ENCODE measurements around the gene NKD1.
"Not testable (repeated sequence)": the region's sequence is repeated elsewhere in the genome, so short reads cannot be mapped to it uniquely, and the experiment has no call there.

The NKD1 gene

GRCh38 chr16:50520451-50521245 is 27.5 kb upstream of the NKD1 start:
- DNase-seq, result no peak

GRCh38 chr16:50521246-50521900 is 26.8 kb upstream of the NKD1 start:
- DNase-seq, result no peak

DNA sequence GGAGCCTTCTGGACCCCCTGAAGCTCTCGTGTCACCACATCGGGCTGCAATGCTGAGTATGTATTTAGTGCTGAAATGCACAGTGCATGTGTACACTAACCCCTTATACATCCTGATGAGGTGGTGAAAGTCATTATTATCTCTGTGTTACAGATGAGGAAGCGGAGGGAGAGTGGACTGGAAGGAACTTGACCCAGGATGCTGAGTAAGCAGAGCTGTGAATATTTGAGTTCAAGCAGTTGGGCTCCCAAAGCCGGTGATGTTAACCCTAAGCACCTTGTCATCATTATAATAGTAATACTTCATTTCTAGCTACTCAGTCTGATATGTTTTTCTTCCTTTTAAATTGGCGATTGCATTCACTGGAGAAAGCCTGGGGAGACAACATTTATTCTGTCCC is 25.9 kb upstream of the NKD1 start:
- no peak for DNase-seq

DNA sequence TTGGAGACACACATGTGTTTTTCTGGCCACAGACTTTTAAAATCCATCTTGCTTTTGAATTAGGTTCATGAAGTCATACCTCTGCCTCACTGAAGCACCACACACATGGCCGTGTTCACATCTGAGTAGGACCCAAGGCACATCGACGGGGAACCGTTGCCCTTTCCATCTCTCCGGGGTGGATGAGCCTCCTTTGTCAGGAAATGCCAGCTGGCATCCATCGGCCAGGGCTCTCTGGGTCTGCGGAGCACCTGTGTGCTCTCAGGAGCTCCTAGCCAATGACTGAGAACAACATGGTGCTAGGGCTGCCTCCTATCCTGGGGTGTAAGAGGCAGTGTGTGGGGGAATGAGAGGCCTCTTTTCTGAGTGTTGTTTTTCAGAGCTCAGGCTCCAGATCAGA is 24.5 kb upstream of the NKD1 start:
- DNase-seq, result no peak

- no peak for DNase-seq
These were observed 22.9 kb upstream of the NKD1 start for GRCh38 chr16:50525262-50525661.

- no peak for DNase-seq
These were observed 22.5 kb upstream of the NKD1 start for GRCh38 chr16:50525716-50526115.

- no peak for DNase-seq
These were observed 21.9 kb upstream of the NKD1 start for GRCh38 chr16:50526249-50526648.

GRCh38 chr16:50526796-50527195 is 21.4 kb upstream of the NKD1 start:
- no peak for DNase-seq

GRCh38 chr16:50528820-50529219 is 19.4 kb upstream of the NKD1 start:
- no peak for DNase-seq

DNA sequence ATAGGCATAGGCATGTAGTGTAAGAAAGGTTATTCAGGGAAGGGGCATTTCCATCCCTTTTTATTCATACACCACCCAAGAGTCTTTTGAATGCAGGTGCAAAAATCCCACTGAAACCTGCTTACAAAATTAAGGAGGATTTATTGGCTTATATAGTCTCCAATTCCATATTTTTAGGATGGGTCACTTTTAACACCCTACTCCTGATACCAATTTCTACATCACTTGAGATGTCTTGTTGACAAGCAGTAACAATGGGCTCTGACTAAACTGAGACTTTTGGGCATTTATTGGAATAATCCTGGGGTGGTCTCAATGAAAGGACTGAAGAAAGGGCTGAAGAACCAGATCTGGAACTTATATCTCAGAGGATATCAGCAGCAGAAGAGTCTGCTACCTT is 18.9 kb upstream of the NKD1 start:
- no peak for DNase-seq

GRCh38 chr16:50530277-50531236 is 17.6 kb upstream of the NKD1 start:
- DNase-seq, result no peak

DNA sequence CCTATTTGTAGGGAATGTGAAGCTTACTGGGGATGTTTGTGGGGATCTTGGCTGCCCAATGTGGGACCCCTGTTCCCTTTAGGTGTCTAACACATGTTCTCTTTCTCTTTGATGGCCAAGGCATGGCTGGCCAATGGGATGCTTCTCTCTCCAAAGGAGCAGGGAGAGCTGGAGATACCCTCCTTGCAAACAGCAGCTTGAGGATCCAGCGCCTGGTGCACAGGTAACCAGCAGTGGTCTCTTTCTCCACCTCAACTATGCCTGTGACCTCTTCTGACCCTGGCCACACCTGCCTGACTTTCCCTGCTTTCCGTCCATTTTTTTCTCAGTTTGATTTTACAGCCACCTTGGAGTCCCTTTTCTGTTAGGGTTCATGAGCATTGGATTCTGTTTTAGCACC is 16.8 kb upstream of the NKD1 start:
- DNase-seq, result no peak

DNA sequence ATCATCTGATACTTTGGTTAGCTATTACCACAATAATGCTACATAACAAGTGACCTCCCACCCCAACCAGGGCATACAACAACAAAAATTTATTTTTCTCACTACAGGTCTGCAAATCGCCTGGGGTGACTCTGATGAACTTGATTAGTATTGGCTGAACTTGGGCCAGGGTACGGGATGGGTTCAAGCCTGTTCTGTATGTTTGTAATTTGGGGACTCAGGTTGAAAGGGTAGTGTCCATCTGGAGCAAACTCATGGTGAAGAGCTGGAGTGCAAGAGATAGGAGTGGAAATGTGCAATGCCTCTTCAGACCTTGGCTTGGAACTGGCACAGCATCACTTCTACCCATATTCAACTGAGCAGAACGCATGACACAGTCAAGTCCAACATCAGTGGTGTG is 16.3 kb upstream of the NKD1 start:
- no peak for DNase-seq

DNA sequence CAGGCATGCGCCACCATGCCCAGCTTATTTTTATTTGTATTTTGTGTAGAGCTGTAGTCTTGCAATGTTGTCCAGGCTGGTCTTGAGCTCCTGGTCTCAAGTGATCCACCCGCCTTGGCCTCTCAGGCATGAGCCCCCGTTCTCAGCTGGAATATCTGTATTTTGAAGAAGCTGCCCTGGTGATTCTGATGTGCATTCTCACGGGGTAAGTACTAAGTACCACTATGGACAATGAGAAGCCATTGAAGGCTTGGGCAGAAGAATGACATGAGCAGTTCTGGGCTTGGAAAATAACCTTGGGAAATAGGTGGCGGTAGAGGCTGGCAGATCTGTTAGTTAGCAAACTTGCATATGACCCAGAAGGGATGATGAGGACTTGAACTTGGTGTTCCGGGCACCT is 15.6 kb upstream of the NKD1 start:
- DNase-seq, result no peak

DNA sequence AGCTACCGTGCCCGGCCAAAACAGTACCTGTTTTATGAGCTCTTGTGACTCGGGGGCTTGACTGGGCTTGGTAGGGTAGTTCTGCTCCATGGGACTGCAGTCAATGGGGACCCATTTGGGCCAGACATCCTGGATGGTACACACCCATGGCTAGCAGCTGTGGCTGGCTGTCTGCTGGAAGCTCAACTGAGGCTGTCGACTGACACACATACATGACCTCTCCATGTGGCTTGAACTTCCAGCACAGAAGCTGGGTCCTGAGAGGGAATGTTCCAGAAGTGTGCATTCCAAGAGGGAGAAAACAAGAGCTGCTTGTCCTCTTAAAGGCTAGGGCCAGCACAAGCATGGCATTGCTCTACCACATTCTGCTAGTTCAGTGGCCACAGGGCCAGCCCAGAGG is 14.9 kb upstream of the NKD1 start:
- DNase-seq, result no peak

- no peak for DNase-seq
These were observed 14.1 kb upstream of the NKD1 start for GRCh38 chr16:50534091-50534490.

DNA sequence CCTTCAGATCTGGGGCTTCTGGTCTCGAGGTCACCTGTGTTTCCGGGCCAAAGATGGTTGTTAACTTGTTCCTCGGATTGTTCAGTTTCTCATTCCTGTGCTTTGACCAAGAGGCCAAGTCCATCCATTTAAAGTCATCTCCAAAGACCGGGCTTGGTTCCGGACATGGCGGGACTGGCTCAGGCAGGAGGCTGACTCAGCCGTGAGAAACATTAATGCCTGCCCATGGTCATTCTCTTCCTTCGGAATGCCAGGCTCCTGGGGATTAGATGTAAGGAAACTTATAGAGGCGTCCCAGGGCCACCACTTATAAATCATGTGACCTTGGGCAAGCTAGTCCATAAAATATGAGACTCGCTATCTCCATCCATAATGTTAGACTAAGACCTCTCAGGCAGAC is 13.6 kb upstream of the NKD1 start:
- DNase-seq, result no peak

GRCh38 chr16:50534958-50535357 is 13.2 kb upstream of the NKD1 start:
- no peak for DNase-seq

- no peak for DNase-seq
These were observed 12.5 kb upstream of the NKD1 start for GRCh38 chr16:50535506-50536257.

GRCh38 chr16:50536258-50536645 is 11.9 kb upstream of the NKD1 start:
- DNase-seq, result not testable (repeated sequence)

DNA sequence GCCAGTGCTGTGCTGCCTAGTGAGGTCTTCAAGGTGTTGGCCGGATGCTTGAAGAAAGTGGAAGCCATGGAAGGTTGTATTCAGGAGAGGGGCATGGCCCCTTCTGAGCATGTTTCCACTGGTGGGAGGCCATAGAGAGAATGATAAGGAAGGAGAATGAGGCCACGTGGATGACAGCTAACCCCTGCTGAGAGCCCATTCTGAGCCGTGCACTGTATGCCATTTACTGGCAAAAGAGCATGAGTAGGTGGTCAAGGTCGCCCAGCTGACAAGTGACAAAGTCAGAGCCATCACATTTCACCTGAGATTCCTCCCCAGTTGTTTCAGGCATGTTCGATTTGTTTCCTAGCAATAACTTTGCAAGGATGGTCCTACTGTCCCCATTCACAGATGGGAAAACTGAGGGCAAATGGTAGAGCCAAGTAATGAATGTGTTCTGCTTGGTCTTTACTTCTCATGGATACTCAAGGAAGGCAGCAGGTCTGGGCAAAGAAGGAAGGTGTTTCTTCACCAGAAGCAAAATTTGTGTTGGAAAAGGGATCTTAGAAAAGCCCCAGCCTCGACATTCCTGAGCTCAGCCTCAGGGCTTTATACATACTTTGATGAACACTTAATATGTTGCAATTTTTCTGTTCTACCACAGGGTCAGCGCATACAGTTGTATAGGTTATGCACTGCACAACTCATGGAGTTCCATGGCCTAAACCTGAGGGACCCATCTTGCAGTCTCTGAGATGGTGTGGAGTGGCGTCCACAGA is 10.5 kb upstream of the NKD1 start:
- no peak for DNase-seq

GRCh38 chr16:50538411-50539052 is 9.7 kb upstream of the NKD1 start:
- no peak for DNase-seq

Data from activated naive CD4-positive, alpha-beta T cell treated with anti-CD3 and anti-CD28 coated beads, Interleukin-2, amount 50 U/mL, for 16 hours (primary cell).